Liver (tissue), 9 donors: Measurements from ENCODE around the gene LAMB3. TPM values are rescaled to one million over a fixed set of nuclear protein-coding genes. Genes with fewer than 3 reads are reported as not detected.

ENCODE experiments used
- DNase-seq: peaks from one replicate; pipeline ENCODE4 v3.0.0-alpha.2; 2017; ENCODE audit warnings: low spot score
- H3K27ac ChIP-seq, 2 donors: one replicate each; pipeline ENCODE4 v1.7.0; 2013; ENCODE audit warnings: inconsistent platforms in 2 of 2, low read length in 2 of 2, control low read depth in 1 of 2, low read depth in 1 of 2, mild to moderate bottlenecking in 1 of 2
- H3K27me3 ChIP-seq, 4 donors: one replicate each; pipeline versions ENCODE4 v1.6.1 to v1.7.0; 2013; ENCODE audit warnings: low read length in 3 of 4, inconsistent platforms in 1 of 4, mild to moderate bottlenecking in 1 of 4, moderate library complexity in 1 of 4; ENCODE audit not compliant: control insufficient read depth in 4 of 4, insufficient read depth in 4 of 4
- H3K36me3 ChIP-seq, 4 donors: one replicate each; pipeline versions ENCODE4 v1.6.1 to v1.7.0; 2013; ENCODE audit warnings: low read length in 3 of 4, mild to moderate bottlenecking in 3 of 4, low read depth in 1 of 4, moderate library complexity in 1 of 4; ENCODE audit not compliant: control insufficient read depth in 4 of 4, insufficient read depth in 3 of 4
- H3K4me1 ChIP-seq, 4 donors: one replicate each; pipeline versions ENCODE4 v1.6.1 to v1.7.0; 2013; ENCODE audit warnings: low read length in 3 of 4, mild to moderate bottlenecking in 3 of 4, moderate library complexity in 1 of 4; ENCODE audit not compliant: control insufficient read depth in 4 of 4, insufficient read depth in 4 of 4
- H3K4me3 ChIP-seq, 3 donors: one replicate each; pipeline versions ENCODE4 v1.6.1 to v1.7.0; 2013; ENCODE audit warnings: low read length in 3 of 3, control low read depth in 1 of 3, low read depth in 1 of 3, mild to moderate bottlenecking in 1 of 3
- H3K9ac ChIP-seq, 2 donors: one replicate each; pipeline ENCODE4 v1.7.0; 2013; ENCODE audit warnings: low read length in 2 of 2, mild to moderate bottlenecking in 2 of 2, moderate library complexity in 2 of 2, control low read depth in 1 of 2, low read depth in 1 of 2
- H3K9me3 ChIP-seq, 4 donors: one replicate each; pipeline versions ENCODE4 v1.6.1 to v1.7.0; 2013; ENCODE audit warnings: low read length in 3 of 4; ENCODE audit not compliant: control insufficient read depth in 4 of 4
- CTCF ChIP-seq: fragments of 150-350 bp; IDR thresholded peaks from 2 replicates; pipeline ENCODE4 v1.5.1; 2017; ENCODE audit warnings: improper control_type of control experiment, low read depth, low read length; ENCODE audit not compliant: missing input control
- EGR1 ChIP-seq, 2 donors: IDR thresholded peaks; 2 replicates each; pipeline ENCODE4 v1.6.1; 2016 to 2018; ENCODE audit warnings: antibody characterized with exemption in 2 of 2, low read depth in 2 of 2
- FOXA2 ChIP-seq: IDR thresholded peaks from 2 replicates; pipeline ENCODE4 v1.6.1; 2016; ENCODE audit warnings: antibody characterized with exemption
- GABPA ChIP-seq, 2 donors: IDR thresholded peaks in 1 of 2; conservative IDR thresholded peaks in 1 of 2; 2 replicates each; pipeline ENCODE4 v1.6.1; 2016; ENCODE audit warnings: antibody characterized with exemption in 2 of 2, mild to moderate bottlenecking in 1 of 2, moderate library complexity in 1 of 2
- HNF4G ChIP-seq: IDR thresholded peaks from 2 replicates; pipeline ENCODE4 v1.6.1; 2016; ENCODE audit warnings: antibody characterized with exemption
- JUND ChIP-seq, 2 donors: IDR thresholded peaks; 2 replicates each; pipeline ENCODE4 v1.6.1; 2016; ENCODE audit warnings: antibody characterized with exemption in 2 of 2
- NR2F2 ChIP-seq: IDR thresholded peaks from 2 replicates; pipeline ENCODE4 v1.6.1; 2016; ENCODE audit warnings: antibody characterized with exemption
- RAD21 ChIP-seq, 2 donors: IDR thresholded peaks; 2 replicates each; pipeline ENCODE4 v1.6.1; 2016; ENCODE audit warnings: antibody characterized with exemption in 2 of 2, mild to moderate bottlenecking in 2 of 2
- REST ChIP-seq: IDR thresholded peaks from 2 replicates; pipeline ENCODE4 v1.6.1; 2016; ENCODE audit warnings: antibody characterized with exemption, mild to moderate bottlenecking
- RXRA ChIP-seq, 2 donors: IDR thresholded peaks; 2 replicates each; pipeline ENCODE4 v1.6.1; 2017 to 2018; ENCODE audit warnings: antibody characterized with exemption in 2 of 2, mild to moderate bottlenecking in 1 of 2
- SP1 ChIP-seq: IDR thresholded peaks from 2 replicates; pipeline ENCODE4 v1.6.1; 2018; ENCODE audit warnings: antibody characterized with exemption, mild to moderate bottlenecking
- TAF1 ChIP-seq: conservative IDR thresholded peaks from 2 replicates; pipeline ENCODE4 v1.6.1; 2016; ENCODE audit warnings: antibody characterized with exemption, mild to moderate bottlenecking
- YY1 ChIP-seq: IDR thresholded peaks from 2 replicates; pipeline ENCODE4 v1.6.1; 2016; ENCODE audit warnings: antibody characterized with exemption, mild to moderate bottlenecking
- ZBTB33 ChIP-seq: IDR thresholded peaks from 2 replicates; pipeline ENCODE4 v1.6.1; 2016; ENCODE audit warnings: antibody characterized with exemption
- WGBS: extraction: QIAGEN DNeasy Blood & Tissue Kit; methylation state at CpG from one replicate; pipeline ENCODE4 v1.1.7; 2013; 5-methylcytosine and 5-hydroxymethylcytosine counted together
- polyA plus RNA-seq, 2 donors: library from polyadenylated mRNA; stranded (reverse) in 1 of 2; unstranded in 1 of 2; fragments of 200-250 nt in 1 of 2; fragments of >200 nt in 1 of 2; fragmentation: Nextera tagmentation in 1 of 2; extraction: Ambion mirVana in 1 of 2; gene quantifications; one replicate each; pipeline versions ENCODE4 v1.2.1 to v1.2.3, GENCODE V29; 2013 to 2015
- total RNA-seq, 2 donors: library from RNA; depleted of rRNA; stranded (reverse); fragments of >200 nt; gene quantifications; one replicate each; pipeline ENCODE4 v1.2.3, GENCODE V29; 2014
- donor health status: healthy.
- donor health status: healthy.
- donor health status: healthy.
- donor health status: healthy.
- donor health status: healthy.

Gene LAMB3
- total and polyA plus RNA-seq, 4 donors: 1.3 to 9.1 (median 5.6) TPM

DNA sequence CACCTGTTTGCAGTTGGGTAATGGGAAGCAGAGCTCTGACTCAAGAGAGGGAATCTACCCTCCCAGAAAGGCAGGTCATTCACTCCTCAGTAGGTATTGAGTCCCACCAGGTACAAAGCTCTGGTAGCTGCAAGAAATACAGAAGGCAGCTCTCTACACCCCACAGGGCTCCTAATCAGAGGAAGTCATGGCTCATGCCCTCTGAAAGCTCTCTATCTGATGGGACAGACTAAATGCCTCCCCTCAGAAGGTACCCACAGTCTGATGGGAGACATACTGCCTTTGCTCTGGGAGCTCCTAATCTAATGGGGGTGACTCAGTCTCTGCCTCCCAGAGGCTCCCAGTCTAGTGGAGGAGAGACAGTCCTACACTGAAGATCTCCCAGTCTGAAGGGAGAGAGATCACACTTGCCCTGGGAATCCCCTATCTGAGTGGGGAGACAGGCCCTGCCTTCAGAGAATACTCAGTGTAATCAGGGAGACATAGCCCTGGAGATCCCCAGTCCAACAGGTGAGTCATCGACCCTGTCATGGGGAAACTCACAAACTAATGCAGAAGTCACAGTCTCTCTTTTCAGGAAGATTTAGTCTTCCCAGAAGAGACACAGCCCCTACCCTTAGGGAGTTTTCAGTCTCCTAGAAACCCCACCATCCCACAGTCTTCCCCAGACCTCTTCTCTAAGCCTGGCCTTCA lies 45.0 kb downstream of the LAMB3 start:
- DNase-seq: no peak
- H3K9me3 ChIP-seq: no peaks in the 10 kb centered on the region
- no peak overlapping the region for H3K4me3 ChIP-seq
- peaks cover 0 to 6% (median 0%) of the 10 kb centered on the region in 4 donors for H3K4me1 ChIP-seq
- H3K27me3 ChIP-seq: peaks cover 0 to 3% (median 0%) of the 10 kb centered on the region in 4 donors
- no peak overlapping the region for H3K27ac ChIP-seq
- no peak for TF ChIP-seq HNF4G
- TF ChIP-seq REST: no peak
- TF ChIP-seq TAF1: no peak
- TF ChIP-seq SP1: no peak
- TF ChIP-seq NR2F2: no peak
- no peak for TF ChIP-seq FOXA2
- TF ChIP-seq GABPA (IDR thresholded peaks at IDR 0.05 in 1 of 2, conservative IDR thresholded peaks at IDR 0.05 in 1 of 2): no peak
- TF ChIP-seq JUND (IDR thresholded peaks at IDR 0.05): no peak
- TF ChIP-seq RXRA (IDR thresholded peaks at IDR 0.05): no peak
- no peak for TF ChIP-seq YY1
- no peak for TF ChIP-seq CTCF
- no peak for TF ChIP-seq RAD21 (IDR thresholded peaks at IDR 0.05)
- H3K36me3 ChIP-seq: no peaks in the 10 kb centered on the region
- H3K9ac ChIP-seq: no peak overlapping the region
- 69% methylated on average over 1 of the region's 1 CpG for WGBS

GRCh38 chr1:209603877-209604276 lies 48.3 kb downstream of the LAMB3 start:
- H3K4me3 ChIP-seq: no peak overlapping the region
- H3K4me1 ChIP-seq: no peaks in the 10 kb centered on the region
- no peaks in the 10 kb centered on the region for H3K9me3 ChIP-seq
- no peaks in the 10 kb centered on the region for H3K36me3 ChIP-seq
- no peak overlapping the region for H3K27ac ChIP-seq
- no peak for DNase-seq
- TF ChIP-seq ZBTB33 (no peak), HNF4G (no peak), NR2F2 (no peak), FOXA2 (no peak), SP1 (no peak), EGR1 (IDR thresholded peaks at IDR 0.05; ENCODE audit: low read depth in 2 of 2) (no peak)
- 91% methylated on average over 5 of the region's 5 CpGs for WGBS
- H3K27me3 ChIP-seq: peaks cover 0 to 3% (median 0%) of the 10 kb centered on the region in 4 donors
- no peak overlapping the region for H3K9ac ChIP-seq
